Caco-2 (cell line): ENCODE measurements around the gene ZSCAN1. TPM values are rescaled to one million over a fixed set of nuclear protein-coding genes. Genes with fewer than 3 reads are reported as not detected.

ENCODE experiments used
- BruUV-seq: library from RNA; stranded (reverse); fragments of 400-500 nt; replicated peaks from 2 replicates; lab custom pipeline; 2021; lab: Mats Ljungman, UMichigan
- CTCF ChIA-PET: fragments of 300-600 bp; sonication (Branson Sonifier 250); formaldehyde crosslinking; loops from one replicate; lab custom pipeline; 2022; ENCODE audit warnings: antibody characterized with exemption; lab: Charles Lee
- POLR2A ChIA-PET: fragments of 300-600 bp; sonication (Branson Sonifier 250); formaldehyde crosslinking; loops from one replicate; lab custom pipeline; 2022; ENCODE audit warnings: antibody characterized with exemption; lab: Charles Lee
- DNase-seq, 2 experiments: peaks; one replicate each; pipeline versions ENCODE4 v3.0.0 to v3.0.0-alpha.2; 2020 to 2022
- H3K27me3 ChIP-seq: replicated peaks from 2 replicates; pipeline ENCODE4 v1.6.0; 2011; ENCODE audit warnings: low read length; ENCODE audit not compliant: control insufficient read depth, insufficient read depth
- H3K36me3 ChIP-seq: 2 replicates; pipeline ENCODE4 v1.5.1; 2011; ENCODE audit warnings: low read length; ENCODE audit not compliant: control insufficient read depth, insufficient read depth
- H3K4me1 ChIP-seq: fragments of 250-450 bp; sonication (Bioruptor Pico); 2 replicates; pipeline ENCODE4 v1.5.1; 2020; ENCODE audit warnings: mild to moderate bottlenecking
- H3K4me3 ChIP-seq: 2 replicates; pipeline ENCODE4 v1.5.1; 2011; ENCODE audit warnings: low read depth, mild to moderate bottlenecking, control low read depth, low read length
- H3K9me3 ChIP-seq: fragments of 250-450 bp; sonication (Bioruptor Pico); 2 replicates; pipeline ENCODE4 v1.5.1; 2020; ENCODE audit warnings: mild to moderate bottlenecking, moderate library complexity
- H3K27ac Mint-ChIP-seq: one replicate; pipeline ENCODE4 v1.8.0; 2022; ENCODE audit warnings: mixed read lengths; ENCODE audit not compliant: unreplicated experiment
- H3K27me3 Mint-ChIP-seq: one replicate; pipeline ENCODE4 v1.8.0; 2022; ENCODE audit warnings: mixed read lengths; ENCODE audit not compliant: insufficient read depth, unreplicated experiment
- H3K36me3 Mint-ChIP-seq: one replicate; pipeline ENCODE4 v1.8.0; 2022; ENCODE audit warnings: mild to moderate bottlenecking, mixed read lengths; ENCODE audit not compliant: insufficient read depth, unreplicated experiment
- H3K4me1 Mint-ChIP-seq: one replicate; pipeline ENCODE4 v1.8.0; 2022; ENCODE audit warnings: low read depth, mixed read lengths; ENCODE audit not compliant: unreplicated experiment
- H3K4me3 Mint-ChIP-seq: one replicate; pipeline ENCODE4 v1.8.0; 2022; ENCODE audit warnings: mild to moderate bottlenecking, moderate library complexity, mixed read lengths; ENCODE audit not compliant: unreplicated experiment
- H3K9me3 Mint-ChIP-seq: one replicate; pipeline ENCODE4 v1.8.0; 2022; ENCODE audit warnings: mixed read lengths; ENCODE audit not compliant: unreplicated experiment
- CTCF ChIP-seq, 2 experiments: fragments of 200-600 bp in 1 of 2; IDR thresholded peaks; 1 replicate in 1 of 2; 2 replicates in 1 of 2; pipeline versions ENCODE4 v1.5.1 to v1.8.0; 2011 to 2022; ENCODE audit warnings: antibody characterized with exemption in 1 of 2, control low read depth in 1 of 2, inconsistent platforms in 1 of 2, low read depth in 1 of 2, low read length in 1 of 2, mild to moderate bottlenecking in 1 of 2, moderate library complexity in 1 of 2; ENCODE audit not compliant: insufficient read depth in 1 of 2, severe bottlenecking in 1 of 2, unreplicated experiment in 1 of 2
- intact Hi-C: fragments of 100-400 bp; cut with micrococcal nuclease; formaldehyde crosslinking; loops from one replicate; pipeline ENCODE4 v1.10.0; 2022; ENCODE audit not compliant: unreplicated experiment
- total RNA-seq: library from RNA; stranded (reverse); gene quantifications from 2 replicates; pipeline ENCODE4 v1.2.3, GENCODE V29; 2022

ZSCAN1 gene
- total RNA-seq, 1 experiment from 2014 or later, result not detected

- Mint-ChIP-seq H3K27ac (no peak overlapping the region), H3K27me3 (no peaks in the 10 kb centered on the region), H3K9me3 (peaks cover 49% of the 10 kb centered on the region), H3K36me3 (no peaks in the 10 kb centered on the region), H3K4me3 (no peak overlapping the region), H3K4me1 (no peaks in the 10 kb centered on the region)
- Histone ChIP-seq H3K9me3 (peaks cover 34% of the 10 kb centered on the region), H3K4me1 (no peaks in the 10 kb centered on the region), H3K27me3 (no peaks in the 10 kb centered on the region), H3K4me3 (no peak overlapping the region), H3K36me3 (no peaks in the 10 kb centered on the region)
- TF ChIP-seq CTCF (IDR thresholded peaks at IDR 0.05; ENCODE audit: insufficient read depth in 1 of 2, low read depth in 1 of 2, low read length in 1 of 2, severe bottlenecking in 1 of 2, unreplicated experiment in 1 of 2), result no peak
- ChIA-PET POLR2A (no interaction called here), CTCF (no interaction called here)
- DNase-seq, result no peak
- no TSS peak for BruUV-seq
- intact Hi-C loops, result no loop called here
Observed at GRCh38 chr19:58063712-58064111, 29.9 kb downstream of the ZSCAN1 start.

- Mint-ChIP-seq H3K36me3 (no peaks in the 10 kb centered on the region), H3K27ac (no peak overlapping the region), H3K9me3 (peaks cover 66% of the 10 kb centered on the region), H3K27me3 (no peaks in the 10 kb centered on the region), H3K4me1 (no peaks in the 10 kb centered on the region), H3K4me3 (no peak overlapping the region)
- ChIA-PET POLR2A (no interaction called here), CTCF (no interaction called here)
- intact Hi-C loops, result no loop called here
- H3K36me3 ChIP-seq, result no peaks in the 10 kb centered on the region
- no TSS peak for BruUV-seq
- H3K4me1 ChIP-seq, result no peaks in the 10 kb centered on the region
- no peaks in the 10 kb centered on the region for H3K27me3 ChIP-seq
- H3K9me3 ChIP-seq, result peaks cover 30% of the 10 kb centered on the region
- no peak for DNase-seq
- H3K4me3 ChIP-seq, result no peak overlapping the region
- TF ChIP-seq CTCF (IDR thresholded peaks at IDR 0.05; ENCODE audit: insufficient read depth in 1 of 2, low read depth in 1 of 2, low read length in 1 of 2, severe bottlenecking in 1 of 2, unreplicated experiment in 1 of 2), result no peak
Observed at GRCh38 chr19:58067240-58067912, 33.6 kb downstream of the ZSCAN1 start.

- Histone ChIP-seq H3K27me3 (no peaks in the 10 kb centered on the region), H3K9me3 (peaks cover 29% of the 10 kb centered on the region), H3K4me1 (no peaks in the 10 kb centered on the region), H3K36me3 (no peaks in the 10 kb centered on the region), H3K4me3 (no peak overlapping the region)
- ChIA-PET CTCF (no interaction called here), POLR2A (no interaction called here)
- Mint-ChIP-seq H3K4me3 (no peak overlapping the region), H3K9me3 (peaks cover 25% of the 10 kb centered on the region), H3K36me3 (no peaks in the 10 kb centered on the region), H3K27me3 (no peaks in the 10 kb centered on the region), H3K27ac (no peak overlapping the region), H3K4me1 (no peaks in the 10 kb centered on the region)
- BruUV-seq, result no TSS peak
- no peak for TF ChIP-seq CTCF (IDR thresholded peaks at IDR 0.05; ENCODE audit: insufficient read depth in 1 of 2, low read depth in 1 of 2, low read length in 1 of 2, severe bottlenecking in 1 of 2, unreplicated experiment in 1 of 2)
- intact Hi-C loops, result no loop called here
- no peak for DNase-seq
Observed at GRCh38 chr19:58079792-58080191, 46.0 kb downstream of the ZSCAN1 start.
